ENCODE data around the gene SEZ6L.

Gene SEZ6L

DNA sequence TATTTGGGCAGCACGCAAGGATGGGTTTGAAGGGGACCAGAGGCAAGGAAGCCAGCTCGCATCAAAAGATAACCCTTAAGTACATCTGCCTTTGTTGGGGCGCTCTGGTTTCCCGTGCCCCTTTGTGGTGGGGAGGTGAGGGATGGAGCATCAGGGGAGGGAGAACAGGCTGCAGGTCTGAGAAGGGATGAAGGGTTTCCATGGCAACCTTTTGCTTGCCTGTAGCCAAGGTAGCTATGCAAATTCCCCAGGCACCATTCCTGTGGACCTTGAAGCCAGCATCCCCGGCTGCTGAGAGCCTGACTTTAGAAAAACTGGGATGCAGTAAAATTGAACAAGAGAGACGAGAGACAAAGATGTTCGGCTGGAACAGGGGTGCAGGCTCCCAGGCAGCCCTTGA lies 75.7 kb downstream of the SEZ6L start:
- no peak for DNase-seq (ENCODE audit: low spot score)

DNA sequence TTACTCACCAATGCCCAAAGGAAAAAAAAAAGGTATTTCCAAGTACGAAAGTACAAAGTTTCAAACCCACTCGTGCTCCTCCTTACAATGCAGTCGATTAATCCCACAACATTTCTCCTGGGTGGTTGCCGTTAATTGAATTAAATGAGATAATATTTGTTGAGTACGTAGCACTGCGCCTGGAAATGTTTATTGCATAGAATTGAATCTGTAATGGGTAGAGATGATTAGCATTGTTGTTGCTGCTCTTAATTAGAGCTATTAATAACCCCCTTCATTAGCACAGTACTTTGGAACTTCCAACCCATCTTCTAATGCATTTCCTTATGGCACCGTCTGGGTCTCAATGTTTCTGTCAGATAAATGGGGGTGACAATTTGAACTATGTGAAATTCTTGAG lies 77.3 kb downstream of the SEZ6L start:
- no peak for DNase-seq (ENCODE audit: low spot score)

DNA sequence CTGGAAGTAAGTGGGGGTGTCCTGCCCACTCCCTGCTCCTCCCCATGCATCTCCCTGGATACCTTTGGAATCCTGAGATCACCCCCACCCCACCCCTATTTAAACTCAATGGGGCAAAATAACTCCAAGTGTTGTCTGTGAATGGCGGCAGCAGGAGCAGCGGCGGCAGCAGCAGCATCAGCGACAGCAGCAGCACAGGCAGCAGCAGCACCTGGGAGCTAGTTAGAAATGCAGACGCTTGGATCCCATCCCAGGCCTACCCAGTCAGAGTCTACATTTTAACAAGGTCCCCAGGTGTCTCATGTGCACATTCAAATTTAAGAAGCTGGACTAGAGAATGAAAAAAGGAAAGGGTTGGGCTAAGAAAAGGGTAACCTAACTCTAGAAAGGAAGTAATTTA lies 82.6 kb downstream of the SEZ6L start:
- DNase-seq (ENCODE audit: low spot score): no peak

DNA sequence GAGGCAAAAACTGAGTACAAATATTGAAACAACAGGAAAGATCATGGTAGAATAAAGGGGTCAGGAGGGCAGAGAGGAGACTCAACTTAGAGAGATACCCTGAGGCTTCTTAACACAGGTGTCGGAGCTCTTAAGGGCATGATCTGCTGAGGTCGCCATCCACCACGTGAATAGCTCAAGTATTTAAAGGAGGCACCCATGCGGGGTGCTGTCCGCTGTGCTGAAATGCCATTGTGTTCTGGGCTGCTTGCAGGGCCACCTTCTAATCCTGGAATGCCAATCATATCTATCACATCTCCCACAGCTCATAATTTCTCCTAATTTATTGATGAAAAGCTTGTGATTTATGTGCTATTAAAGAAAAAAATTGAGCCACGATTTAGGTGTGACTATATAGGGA lies 90.2 kb downstream of the SEZ6L start:
- no peak for DNase-seq (ENCODE audit: low spot score)

DNA sequence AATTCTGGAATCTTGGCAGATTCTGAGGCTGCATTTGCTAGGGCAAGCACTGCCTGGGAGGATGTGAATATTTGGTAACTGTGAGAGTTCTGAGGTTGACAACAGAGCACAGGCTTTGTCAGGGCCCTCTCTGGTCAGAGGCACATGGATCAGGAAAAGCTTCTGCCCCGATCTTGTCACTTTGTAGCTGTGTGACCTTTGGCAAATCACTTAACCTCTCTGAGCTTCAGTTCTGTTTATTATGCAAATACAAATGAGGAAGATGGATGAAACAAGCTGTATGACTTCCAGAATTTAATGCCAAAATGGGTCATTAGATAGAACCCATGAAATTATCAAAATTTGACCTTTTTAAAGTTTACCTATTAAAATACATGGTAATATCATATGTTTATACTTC lies 94.9 kb downstream of the SEZ6L start:
- DNase-seq (ENCODE audit: low spot score): no peak

DNA sequence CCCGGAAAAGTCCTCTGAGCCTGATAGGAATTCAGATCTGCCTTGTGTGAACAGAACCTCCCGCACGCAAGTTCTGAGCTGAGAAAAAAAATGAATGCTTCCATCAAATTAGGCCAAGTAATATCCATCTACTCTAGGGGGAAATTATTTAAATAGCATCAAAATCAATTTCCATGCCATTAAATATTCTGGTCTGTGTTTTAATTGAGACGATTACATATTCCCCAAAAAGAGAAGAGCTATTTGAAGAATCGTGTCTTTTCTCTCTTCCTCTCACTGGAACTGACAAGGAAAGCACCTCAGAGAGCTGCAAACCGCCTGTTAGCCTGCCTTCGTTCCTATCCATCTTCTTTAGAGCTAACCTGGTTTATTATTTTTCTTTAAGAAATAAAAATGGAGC lies 96.0 kb downstream of the SEZ6L start:
- no peak for DNase-seq (ENCODE audit: low spot score)

DNA sequence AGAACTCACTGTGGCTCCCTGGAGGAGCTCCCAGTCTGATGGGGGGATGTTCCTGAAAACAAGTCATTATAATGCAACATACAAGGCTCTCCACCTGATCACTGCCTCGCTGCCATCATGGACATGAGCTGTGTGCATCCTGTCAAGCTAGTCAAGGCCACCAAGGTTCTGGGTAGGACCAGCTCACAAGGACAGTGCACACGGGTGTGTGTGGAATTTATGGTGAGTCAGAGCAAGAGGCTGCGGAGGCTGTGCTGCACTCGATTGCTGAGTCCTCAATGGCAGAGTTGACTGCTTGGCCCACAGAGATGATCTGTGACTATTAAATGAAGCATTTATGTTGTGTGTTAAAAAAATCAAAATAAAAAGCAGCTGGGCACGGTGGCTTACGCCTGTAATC lies 96.6 kb downstream of the SEZ6L start:
- no peak for DNase-seq (ENCODE audit: low spot score)

DNA sequence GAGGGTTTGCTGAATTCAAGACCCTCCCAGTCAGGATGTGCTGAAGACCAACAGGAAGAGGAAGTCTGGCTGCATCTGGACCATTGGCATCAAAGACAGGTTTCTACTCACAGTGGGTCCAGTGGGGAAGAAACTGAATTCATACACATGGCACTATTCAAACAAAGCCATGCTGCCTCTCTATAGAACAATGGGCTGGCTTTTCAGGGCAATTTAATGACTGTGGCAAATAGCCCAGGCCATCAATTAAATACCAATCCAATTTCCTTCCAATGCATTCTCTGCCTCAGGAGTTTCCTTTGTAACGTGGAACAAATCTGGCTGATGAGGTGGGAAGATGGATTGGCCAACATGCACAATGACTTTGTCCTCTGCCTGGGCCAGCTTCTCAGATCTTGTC lies 98.6 kb downstream of the SEZ6L start:
- DNase-seq (ENCODE audit: low spot score): no peak

DNA sequence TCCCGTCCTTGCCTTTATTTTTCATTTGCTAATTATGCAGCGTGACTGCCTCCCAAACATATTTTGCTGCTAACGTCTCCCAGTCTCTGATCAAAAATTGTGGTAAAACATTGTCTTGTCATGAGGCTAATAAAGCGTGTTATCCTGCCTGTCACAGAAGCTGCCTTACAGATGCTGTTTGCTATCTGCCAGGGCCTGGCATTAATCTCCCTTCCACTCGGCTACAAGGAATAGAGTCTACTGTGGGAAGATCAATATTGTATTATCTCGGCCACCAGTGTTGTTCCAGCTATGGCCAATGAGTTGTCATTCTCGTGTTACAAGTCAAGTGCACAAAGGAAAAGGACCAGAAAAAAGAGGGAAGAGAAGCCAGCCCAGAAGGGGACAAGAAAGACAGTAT lies 100.3 kb downstream of the SEZ6L start:
- DNase-seq (ENCODE audit: low spot score): no peak

DNA sequence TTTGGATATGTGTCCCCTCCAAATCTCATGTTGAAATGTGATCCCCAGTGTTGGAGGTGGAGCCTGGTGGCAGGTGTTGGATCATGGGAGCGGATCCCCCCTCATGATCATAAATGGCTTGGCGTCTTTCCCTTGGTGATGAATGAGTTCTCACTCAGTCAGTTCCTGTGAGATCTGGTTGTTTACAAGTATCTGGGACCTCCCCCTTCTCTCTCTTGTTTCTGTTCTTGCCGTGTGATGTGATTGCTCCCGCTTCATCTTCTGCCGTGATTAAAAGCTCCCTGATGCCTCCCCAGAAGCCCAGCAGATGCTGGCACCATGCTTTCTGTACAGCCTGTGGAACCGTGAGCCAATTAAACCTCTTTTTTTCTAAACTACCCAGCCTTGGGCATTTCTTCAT lies 102.2 kb downstream of the SEZ6L start:
- no peak for DNase-seq (ENCODE audit: low spot score)

DNA sequence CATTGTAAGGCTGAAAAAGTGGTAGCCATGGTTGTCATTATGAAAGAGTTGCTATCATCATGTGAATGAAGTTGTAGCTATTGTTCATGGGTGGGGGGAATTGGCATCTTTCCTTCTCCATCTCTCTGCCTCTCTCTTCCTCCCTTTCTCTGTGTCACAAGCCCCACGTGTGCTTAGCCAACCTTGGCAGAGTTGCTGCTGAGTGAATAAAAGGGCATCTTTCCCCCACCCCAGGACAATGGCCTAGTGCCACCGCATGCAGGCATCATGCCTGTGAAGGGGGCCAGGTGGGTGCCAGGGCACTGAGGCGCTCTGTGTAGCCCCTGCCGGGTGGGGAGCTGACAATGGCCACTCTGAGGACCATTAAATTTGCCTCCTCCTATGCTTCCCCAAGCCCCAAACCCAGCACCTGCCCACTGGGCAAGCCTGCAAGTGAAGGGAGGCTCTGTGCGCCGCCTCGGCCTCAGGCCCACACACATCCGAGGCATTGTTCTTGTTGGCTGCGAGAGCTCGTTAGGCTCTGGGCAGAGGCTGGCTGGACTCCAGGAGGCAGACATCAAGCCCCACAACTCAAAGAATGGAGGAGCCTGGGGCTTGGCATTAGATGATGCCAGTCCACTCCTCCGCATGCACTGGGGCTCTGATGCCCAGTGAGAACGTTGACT lies 103.9 kb downstream of the SEZ6L start:
- DNase-seq (ENCODE audit: low spot score): no peak

DNA sequence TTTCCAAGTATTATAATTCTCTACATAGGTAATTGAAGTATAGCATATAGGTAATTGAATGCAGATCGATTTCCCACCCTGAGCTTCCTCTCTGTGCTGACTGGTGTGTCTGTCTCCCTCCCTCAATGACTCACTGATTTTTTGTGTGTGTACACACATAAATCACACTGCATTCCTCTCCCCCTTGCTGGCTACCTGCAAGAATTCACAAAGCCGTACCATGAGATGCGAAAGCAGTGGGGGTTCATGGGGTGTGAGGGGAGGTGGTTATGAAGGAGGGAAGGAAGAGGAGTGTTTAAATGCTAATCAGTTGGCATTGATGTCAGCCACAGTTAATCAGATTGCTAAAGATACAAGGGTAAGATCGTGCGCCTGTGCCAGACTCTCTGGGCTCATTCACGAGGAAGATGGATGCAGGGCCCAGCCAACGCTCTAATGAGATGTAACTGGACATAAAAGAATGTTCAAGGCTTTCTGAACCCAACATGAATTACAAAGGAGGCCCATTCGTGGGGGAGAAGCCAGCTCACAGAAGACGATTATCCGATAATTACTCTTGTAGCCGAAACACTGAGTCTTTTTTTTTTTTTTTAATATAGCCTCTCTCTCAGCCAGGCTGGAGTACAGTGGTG lies 107.4 kb downstream of the SEZ6L start:
- no peak for DNase-seq (ENCODE audit: low spot score)

DNA sequence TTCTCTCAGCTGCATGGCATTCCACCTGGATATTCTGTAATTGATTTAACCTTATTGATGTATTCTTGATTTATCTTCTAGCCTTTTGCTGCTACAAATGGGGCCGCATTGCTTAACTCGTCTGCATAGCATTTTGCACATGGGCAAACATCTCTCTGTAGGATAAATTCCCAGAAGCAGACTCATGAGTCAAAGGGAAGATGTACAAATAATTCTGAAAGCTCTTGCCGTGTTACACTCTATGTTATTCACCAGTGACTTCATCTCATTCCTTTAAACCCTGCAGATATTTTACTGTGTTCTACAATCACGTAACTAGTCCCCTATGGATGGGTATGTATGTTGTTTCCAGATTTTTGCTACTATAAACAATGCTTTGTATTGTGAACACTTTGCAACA lies 112.7 kb downstream of the SEZ6L start:
- DNase-seq (ENCODE audit: low spot score): no peak

DNA sequence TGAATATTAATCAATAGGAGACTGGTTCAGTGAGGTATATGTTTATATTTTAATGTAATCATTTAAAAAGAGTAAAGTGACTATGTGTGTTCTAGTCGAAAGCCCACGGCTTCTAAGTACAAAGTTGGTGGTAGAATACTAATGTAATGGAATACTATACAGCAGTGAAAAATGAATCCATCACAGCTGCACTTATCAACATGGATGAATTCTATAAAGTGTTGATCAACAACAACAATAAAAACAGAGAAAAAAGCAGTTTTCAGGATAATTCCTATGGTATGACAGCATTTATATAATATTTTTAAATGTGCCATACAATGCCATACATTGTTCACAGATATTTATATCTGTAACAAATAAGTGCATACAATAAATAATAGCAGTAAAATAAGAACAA lies 114.1 kb downstream of the SEZ6L start:
- no peak for DNase-seq (ENCODE audit: low spot score)

DNA sequence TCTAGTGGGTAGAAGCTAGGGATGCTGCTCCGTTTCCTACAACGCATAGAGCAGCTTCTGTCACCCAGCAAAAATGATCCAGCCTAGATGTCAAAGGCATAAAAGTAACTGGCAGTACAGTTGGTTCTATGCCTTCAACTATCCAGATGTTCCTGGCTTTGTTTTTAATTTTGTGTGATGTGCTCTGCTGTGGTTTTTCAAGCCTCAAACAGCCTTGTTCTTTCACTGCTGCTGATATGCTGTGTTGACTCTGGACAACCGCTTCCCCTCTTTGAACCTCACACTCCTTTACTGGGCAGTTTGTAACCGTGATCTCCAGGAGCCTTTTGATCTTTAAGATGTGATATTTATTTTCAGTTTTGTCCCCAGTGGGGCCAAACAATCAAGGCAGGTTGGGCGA lies 116.4 kb downstream of the SEZ6L start:
- DNase-seq (ENCODE audit: low spot score): no peak

DNA sequence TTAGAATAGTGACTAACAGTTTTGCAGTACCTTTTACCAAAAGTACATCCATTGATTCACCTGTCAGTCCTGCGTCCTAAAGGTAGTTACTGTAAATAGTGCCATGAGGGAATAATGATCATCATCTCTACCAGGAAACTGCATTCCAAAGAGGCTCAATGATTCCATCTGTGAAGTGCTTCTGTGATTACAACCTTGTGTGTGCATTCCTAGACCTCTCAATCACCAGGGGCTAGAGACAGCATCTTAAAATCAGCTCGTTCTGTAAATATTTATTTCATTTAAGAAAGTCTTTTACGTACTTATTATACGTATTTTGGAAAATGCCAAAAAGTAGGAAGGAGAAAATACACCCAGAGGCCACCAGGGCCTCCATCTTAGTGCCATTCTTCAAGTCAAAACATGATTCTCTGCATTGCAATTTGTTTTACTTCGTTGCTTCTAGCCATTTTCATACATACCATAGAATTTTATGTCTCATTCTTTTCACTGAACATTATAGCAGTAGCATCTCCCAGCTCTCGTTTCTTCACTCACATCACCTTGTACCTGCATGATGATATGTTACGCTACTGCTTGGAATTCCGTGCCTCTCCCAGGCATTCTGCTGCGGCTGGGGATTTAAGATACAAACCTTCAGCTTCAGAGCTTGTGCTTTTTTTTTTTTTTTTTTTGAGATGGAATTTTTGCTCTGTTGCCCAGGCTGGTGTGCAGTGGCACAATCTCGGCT lies 117.0 kb downstream of the SEZ6L start:
- no peak for DNase-seq (ENCODE audit: low spot score)

DNA sequence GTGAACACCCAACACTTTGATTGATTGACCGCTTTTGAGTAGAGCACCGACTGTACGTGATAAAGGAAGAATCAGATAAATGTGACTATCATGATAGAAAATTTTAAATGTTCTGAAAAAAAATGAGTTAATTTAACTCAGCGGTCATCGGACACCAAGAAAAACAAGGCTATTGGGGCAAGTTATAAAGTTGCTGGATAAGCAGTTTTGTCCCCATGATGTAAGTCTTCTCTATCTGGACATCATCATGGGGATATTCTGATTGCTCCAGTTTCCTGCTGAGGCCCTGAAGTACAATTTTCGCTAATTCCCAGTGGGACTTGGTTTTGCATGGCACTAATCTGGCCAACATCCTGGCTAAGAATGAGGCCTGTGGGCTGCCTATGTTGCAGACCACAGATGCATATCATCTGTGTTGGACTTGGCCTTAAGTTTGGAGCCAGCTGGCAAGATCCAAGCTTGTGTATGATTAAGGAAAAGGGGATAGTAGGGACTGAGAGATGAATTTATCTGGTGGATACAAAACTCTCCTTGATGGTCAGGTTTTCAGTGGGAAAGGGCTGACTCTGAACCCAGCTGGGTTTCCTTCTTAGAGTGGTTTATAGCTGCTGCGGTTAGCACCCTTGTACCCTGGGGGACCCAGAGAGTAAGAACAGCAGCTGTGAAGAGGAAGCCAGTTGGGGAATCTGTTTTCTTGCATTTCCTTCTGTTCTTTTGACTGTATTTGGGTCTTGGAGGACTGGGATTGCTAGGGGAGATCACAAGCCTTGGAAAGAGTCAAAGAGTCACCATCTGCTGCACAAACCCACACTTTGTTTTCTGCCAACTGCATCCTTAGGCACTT lies 118.3 kb downstream of the SEZ6L start:
- no peak for DNase-seq (ENCODE audit: low spot score)

DNA sequence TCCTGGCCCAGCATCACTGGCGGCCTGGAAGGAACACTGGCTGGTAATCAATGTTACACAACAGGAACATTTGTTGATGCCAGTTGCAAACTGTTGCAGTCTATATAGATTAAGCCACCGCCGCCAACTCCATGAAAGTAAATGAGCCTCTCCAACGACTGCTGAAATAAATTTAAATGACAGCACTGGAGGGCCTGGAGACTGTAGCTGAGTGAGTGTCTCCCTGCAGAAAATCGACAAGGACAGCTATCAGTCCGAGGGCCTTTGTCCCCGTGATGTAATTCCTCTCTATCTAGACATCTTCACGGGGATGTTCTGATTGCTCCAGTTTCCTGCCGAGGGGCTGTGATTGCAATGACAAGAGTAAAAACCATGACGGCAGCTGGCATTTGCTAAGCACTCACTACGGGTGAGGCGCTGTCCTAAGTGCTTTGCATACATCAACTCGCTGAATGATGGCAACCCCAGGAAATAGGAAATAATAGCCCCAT lies 120.4 kb downstream of the SEZ6L start:
- DNase-seq (ENCODE audit: low spot score): no peak

DNA sequence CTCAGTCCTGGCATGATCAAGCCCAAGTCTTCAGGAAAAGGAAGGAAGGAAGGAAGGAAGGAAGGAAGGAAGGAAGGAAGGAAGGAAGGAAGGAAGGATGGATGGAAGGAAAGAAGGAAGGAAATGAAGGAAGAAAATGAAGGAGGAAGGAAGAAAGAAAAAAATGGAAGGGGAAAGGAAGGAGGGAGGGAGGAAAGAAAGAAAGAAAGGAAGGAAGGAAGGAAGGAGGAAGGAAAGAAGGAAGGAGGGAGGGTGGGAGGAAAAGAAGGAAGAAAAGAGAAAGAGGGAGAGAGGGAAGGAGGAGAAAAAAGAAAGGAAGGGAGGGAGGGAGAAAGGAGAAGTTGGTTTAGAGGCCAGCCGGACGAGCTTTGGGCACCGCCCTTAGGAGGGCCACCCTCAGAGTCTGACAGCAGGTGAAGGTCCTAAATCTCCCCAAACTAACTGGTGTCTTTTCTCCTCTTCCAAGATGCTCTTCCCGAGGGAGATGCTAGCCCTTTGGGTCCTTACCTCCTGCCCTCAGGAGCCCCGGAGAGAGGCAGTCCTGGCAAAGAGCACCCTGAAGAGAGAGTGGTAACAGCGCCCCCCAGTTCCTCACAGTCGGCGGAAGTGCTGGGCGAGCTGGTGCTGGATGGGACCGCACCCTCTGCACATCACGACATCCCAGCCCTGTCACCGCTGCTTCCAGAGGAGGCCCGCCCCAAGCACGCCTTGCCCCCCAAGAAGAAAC lies 122.8 kb downstream of the SEZ6L start:
- no peak for DNase-seq (ENCODE audit: low spot score)

DNA sequence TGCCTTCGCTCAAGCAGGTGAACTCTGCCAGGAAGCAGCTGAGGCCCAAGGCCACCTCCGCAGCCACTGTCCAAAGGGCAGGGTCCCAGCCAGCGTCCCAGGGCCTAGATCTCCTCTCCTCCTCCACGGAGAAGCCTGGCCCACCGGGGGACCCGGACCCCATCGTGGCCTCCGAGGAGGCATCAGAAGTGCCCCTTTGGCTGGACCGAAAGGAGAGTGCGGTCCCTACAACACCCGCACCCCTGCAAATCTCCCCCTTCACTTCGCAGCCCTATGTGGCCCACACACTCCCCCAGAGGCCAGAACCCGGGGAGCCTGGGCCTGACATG lies 123.4 kb downstream of the SEZ6L start:
- DNase-seq (ENCODE audit: low spot score): no peak

DNA sequence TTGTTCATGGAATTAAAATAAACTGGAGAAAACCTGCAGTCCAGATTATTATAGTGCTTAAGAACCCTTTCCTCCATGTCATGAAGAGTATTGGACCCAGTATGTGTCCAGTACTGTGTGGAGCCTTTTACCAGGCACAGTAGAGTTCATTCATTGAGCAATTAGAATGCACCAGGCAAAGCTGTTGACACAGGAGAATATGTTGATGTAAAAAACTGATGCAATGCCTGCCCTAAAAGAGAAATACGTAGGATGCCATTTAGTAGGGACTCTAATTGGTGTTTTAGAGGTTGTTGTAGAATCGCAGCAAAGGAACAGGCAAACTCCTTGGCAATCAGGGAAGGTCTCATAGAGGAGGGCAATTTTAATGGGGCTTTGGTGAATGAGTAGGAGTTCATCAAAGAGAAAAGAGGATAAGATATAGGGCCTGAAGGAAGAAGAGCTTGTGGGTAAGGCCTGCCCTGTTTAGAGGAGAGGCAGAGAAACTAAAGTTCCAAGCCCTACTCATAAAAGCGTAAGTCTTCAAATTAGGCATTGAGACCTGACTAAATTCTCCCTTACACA lies 126.4 kb downstream of the SEZ6L start:
- no peak for DNase-seq (ENCODE audit: low spot score)

All from CD4-positive, alpha-beta T cell treated with Interleukin-6 at 100 ng/mL for 8 hours (primary cell).